ENCODE measurements around the gene TBXA2R. TPM values are rescaled to one million over a fixed set of nuclear protein-coding genes. Genes with fewer than 3 reads are reported as not detected.
"Not testable (repeated sequence)": the region's sequence is repeated elsewhere in the genome, so short reads cannot be mapped to it uniquely, and the experiment has no call there.

The TBXA2R gene
- total RNA-seq, 4 donors from 2014 or later = 0.32 to 0.85 (median 0.41) TPM

DNA sequence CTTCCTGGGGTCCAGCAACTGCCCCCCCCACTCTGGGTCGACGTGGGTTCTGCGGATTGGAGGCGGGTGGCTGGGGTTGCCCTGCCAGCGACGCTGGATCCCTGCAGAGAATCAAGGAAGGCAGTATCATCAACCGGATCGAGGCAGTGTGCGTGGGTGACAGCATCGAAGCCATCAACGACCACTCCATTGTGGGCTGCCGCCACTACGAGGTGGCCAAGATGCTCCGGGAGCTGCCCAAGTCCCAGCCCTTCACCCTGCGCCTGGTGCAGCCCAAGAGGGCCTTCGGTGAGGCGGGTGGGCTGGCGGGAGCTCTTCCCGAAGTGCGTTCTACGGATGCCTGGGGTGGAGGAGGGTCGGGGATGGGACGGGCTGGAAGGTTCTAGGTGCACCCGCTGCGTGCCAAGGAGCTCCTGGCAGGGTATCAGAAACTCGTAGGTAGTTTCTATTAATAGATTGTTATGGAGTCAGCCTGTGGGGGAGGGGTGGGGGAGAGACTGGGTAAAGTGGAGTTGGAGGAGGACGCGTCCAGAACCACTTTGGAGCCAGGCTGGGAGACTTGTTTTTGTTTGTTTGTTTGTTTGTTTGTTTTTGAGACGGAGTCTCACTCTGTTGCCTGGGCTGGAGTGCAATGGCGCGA lies 19.8 kb downstream of the TBXA2R start:
- no peak overlapping the region for H3K4me3 ChIP-seq
- H3K4me1 ChIP-seq = peaks cover 21% of the 10 kb centered on the region
- no peaks in the 10 kb centered on the region for H3K9me3 ChIP-seq
- no peak overlapping the region for H3K27ac ChIP-seq
- TF ChIP-seq POLR2A (IDR thresholded peaks at IDR 0.05) = no peak
- TF ChIP-seq, protein P1, sequence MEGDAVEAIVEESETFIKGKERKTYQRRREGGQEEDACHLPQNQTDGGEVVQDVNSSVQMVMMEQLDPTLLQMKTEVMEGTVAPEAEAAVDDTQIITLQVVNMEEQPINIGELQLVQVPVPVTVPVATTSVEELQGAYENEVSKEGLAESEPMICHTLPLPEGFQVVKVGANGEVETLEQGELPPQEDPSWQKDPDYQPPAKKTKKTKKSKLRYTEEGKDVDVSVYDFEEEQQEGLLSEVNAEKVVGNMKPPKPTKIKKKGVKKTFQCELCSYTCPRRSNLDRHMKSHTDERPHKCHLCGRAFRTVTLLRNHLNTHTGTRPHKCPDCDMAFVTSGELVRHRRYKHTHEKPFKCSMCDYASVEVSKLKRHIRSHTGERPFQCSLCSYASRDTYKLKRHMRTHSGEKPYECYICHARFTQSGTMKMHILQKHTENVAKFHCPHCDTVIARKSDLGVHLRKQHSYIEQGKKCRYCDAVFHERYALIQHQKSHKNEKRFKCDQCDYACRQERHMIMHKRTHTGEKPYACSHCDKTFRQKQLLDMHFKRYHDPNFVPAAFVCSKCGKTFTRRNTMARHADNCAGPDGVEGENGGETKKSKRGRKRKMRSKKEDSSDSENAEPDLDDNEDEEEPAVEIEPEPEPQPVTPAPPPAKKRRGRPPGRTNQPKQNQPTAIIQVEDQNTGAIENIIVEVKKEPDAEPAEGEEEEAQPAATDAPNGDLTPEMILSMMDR (IDR thresholded peaks at IDR 0.05) = no peak
- no peak for TF ChIP-seq POLR2AphosphoS5 (IDR thresholded peaks at IDR 0.05)
- TF ChIP-seq EP300 (IDR thresholded peaks at IDR 0.05) = no peak
- peaks cover 25% of the 10 kb centered on the region for H3K27me3 ChIP-seq
- DNase-seq (ENCODE audit: low spot score in 2 of 2) = no peak
- WGBS = 55% methylated on average over 15 of the region's 31 CpGs
- no peaks in the 10 kb centered on the region for H3K36me3 ChIP-seq

DNA sequence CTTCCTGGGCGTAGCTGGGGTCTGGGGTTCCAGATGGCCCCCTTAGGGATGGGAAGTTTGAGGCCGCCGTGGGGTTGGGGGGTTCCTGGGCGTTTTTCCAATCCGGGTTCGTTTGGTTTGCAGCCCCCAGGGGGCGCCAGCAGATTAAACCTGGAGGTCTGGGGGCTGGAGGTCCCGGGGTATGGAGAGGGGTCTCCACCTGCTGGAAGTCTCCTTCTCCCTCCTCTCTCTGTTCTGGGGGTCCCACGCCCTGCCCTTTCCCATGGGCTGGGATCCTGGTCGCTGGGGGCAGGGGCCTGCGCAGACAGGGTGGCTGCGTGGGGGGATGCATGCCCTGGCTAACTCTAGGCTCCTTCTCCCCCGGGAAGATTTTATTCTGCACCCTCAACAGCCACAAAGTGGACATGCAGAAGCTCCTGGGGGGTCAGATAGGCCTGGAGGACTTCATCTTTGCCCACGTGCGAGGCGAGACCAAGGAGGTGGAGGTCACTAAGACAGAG lies 20.5 kb downstream of the TBXA2R start:
- H3K27ac ChIP-seq = no peak overlapping the region
- no peak for DNase-seq (ENCODE audit: low spot score in 2 of 2)

DNA sequence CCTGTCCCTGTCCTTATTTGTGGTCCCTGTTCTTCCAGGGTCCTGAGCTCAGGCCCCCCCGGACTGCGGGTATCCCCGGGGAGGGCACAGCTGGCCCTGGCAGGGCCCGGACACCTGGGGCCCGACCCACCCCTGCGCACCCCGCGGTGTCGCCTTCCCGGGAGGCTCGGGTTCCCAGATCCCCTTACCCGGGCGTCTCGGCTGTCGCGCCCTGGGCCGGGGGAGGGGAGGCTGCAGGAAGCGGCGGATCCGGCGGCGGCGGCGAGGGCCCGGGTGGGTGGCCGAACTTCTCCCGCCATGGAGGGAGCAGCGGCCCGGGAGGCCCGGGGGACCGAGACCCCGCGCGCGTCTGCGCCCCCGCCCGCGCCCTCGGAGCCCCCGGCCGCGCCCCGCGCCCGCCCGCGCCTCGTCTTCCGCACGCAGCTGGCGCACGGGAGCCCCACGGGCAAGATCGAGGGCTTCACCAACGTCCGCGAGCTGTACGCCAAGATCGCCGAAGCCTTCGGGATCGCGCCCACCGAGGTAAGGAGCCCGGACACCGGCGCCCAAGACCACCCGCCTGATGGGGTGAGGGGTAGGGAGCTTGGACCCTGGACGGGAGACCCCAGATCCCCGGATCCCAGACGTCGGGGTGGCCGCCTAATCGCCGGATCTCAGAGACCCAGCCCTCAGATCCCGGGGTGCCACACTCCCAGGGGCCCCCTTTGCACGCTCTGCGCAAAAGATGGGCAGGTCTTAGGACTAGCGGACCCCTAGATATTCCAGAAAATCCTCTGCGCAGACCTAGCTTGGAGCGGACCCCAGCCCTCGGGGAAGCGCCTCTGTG lies 21.2 kb downstream of the TBXA2R start, which contains the start of gene GIPC3:
TSS of gene GIPC3 (plus strand) at position 178 of the 826 bp plus-strand sequence. CDS start at position 298, 120 bp downstream.
- H3K27me3 ChIP-seq = peaks cover 25% of the 10 kb centered on the region
- H3K4me1 ChIP-seq = peaks cover 21% of the 10 kb centered on the region
- H3K36me3 ChIP-seq = no peaks in the 10 kb centered on the region
- 0% methylated on average over 3 of the region's 84 CpGs for WGBS
- H3K9me3 ChIP-seq = no peaks in the 10 kb centered on the region
- no peak within 1 kb of the TSS for H3K27ac ChIP-seq
- H3K4me3 ChIP-seq = peak within 1 kb of the TSS; percentile 46
- no peak for DNase-seq (ENCODE audit: low spot score in 2 of 2)
- TF ChIP-seq, protein P1 (IDR thresholded peaks at IDR 0.05) = no peak

More for the DNA sequence above, 20.5 kb downstream of the TBXA2R start:
- 35% methylated on average over 10 of the region's 16 CpGs for WGBS
- peaks cover 25% of the 10 kb centered on the region for H3K27me3 ChIP-seq
- H3K4me3 ChIP-seq = peak overlapping the region; percentile 46
- H3K4me1 ChIP-seq = peaks cover 21% of the 10 kb centered on the region
- H3K36me3 ChIP-seq = no peaks in the 10 kb centered on the region
- H3K9me3 ChIP-seq = no peaks in the 10 kb centered on the region
- TF ChIP-seq, protein P1 (IDR thresholded peaks at IDR 0.05) = peak in 1 of 2 donors; percentile 22
- no peak for TF ChIP-seq POLR2A (IDR thresholded peaks at IDR 0.05)

DNA sequence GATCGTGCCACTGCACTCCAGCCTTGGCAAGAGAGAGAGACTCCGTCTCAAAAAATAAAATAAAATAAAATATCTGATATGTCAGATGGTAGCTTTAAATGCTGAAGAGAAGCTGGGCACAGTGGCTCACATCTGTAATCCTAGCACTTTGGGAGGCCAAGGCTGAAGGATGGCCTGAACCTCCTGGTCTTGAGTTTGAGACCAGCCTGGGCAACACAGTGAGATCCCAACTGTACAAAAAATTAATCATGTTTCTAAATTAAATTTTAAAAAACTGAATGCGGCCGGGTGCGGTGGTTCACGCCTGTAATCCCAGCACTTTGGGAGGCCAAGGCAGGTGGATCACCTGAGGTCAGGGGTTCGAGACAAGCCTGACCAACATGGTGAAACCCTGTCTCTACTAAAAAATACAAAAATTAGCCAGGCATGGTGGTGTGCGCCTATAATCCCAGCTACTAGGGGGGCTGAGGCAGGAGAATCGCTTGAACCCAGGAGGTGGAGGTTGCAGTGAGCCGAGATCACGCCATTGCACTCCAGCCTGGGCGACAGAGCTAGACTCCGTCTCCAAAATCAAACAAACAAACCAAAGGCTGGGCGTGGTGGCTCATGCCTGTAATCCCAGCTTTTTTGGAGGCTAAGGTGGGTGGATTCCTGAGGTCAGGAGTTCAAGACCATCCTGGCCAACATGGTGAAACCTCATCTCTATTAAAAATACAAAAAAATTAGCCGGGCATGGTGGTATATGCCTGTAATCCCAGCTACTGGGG lies 22.5 kb downstream of the TBXA2R start:
- H3K4me1 ChIP-seq = peaks cover 21% of the 10 kb centered on the region
- H3K27me3 ChIP-seq = peaks cover 25% of the 10 kb centered on the region
- not testable (repeated sequence) for DNase-seq (ENCODE audit: low spot score in 2 of 2); H3K36me3 ChIP-seq; H3K9me3 ChIP-seq; H3K27ac ChIP-seq; H3K4me3 ChIP-seq
- WGBS = 91% methylated on average over 15 of the region's 15 CpGs

DNA sequence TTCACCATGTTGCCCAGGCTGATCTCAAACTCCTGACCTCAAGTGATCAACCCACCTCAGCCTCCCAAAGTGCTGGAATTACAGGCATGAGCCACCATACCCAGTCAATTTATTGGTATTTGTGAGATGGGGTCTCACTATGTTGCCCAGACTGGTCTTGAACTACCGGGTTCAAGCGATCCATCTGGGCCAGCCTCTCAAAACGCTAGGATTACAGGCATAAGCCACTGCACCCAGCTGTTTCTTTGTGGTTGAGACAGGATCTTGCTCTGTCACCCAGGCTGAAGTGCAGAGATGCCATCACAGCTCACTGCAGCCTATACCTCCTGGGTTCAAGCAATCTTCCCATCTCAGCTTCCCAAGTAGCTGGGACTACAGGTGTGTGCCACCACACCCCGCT lies 24.9 kb downstream of the TBXA2R start:
- H3K4me1 ChIP-seq = peaks cover 27% of the 10 kb centered on the region
- not testable (repeated sequence) for H3K27ac ChIP-seq; H3K4me3 ChIP-seq; DNase-seq (ENCODE audit: low spot score in 2 of 2); H3K9me3 ChIP-seq; H3K36me3 ChIP-seq
- WGBS = 90% methylated on average over 4 of the region's 4 CpGs
- H3K27me3 ChIP-seq = peaks cover 23% of the 10 kb centered on the region

All from suprapubic skin (tissue), 4 donors.